ENCODE data around the gene CHD1.

GRCh38 chr5:98847054-98847453 is 81.8 kb downstream of the CHD1 start:
- TF ChIP-seq POLR2A (IDR thresholded peaks at IDR 0.05; ENCODE audit: low read depth, low read length) = no peak
- no peak for TF ChIP-seq POLR2AphosphoS5 (IDR thresholded peaks at IDR 0.05; ENCODE audit: low read depth, low read length)
- TF ChIP-seq TAF1 (IDR thresholded peaks at IDR 0.05; ENCODE audit: borderline replicate concordance, low read depth, low read length) = no peak
